HepG2 (cell line): ENCODE data around the gene SERAC1. TPM values are rescaled to one million over a fixed set of nuclear protein-coding genes. Genes with fewer than 3 reads are reported as not detected.

Experiments used
- ATAC-seq: fragments of 200-7000 bp; cut with Tn5 transposase; 3 replicates; pipeline ENCODE4 v1.9.1; 2020; ENCODE audit warnings: mild to moderate bottlenecking, moderate library complexity
- BruUV-seq: library from RNA; stranded (reverse); fragments of 400-500 nt; replicated peaks from 2 replicates; lab custom pipeline; 2021; lab: Mats Ljungman, UMichigan
- CTCF ChIA-PET: fragments of 300-600 bp; formaldehyde crosslinking; extraction: SDS; loops from one replicate; lab custom pipeline; 2021; ENCODE audit warnings: low total read pairs, inconsistent platforms, low intra/inter-chr PET ratio; lab: Yijun Ruan, JAX
- POLR2A ChIA-PET: fragments of 350-600 bp; sonication (Branson Sonifier 250); formaldehyde crosslinking; loops from one replicate; lab custom pipeline; 2020; ENCODE audit warnings: antibody characterized with exemption, inconsistent platforms; lab: Yijun Ruan, JAX
- DNase-seq: peaks from one replicate; pipeline ENCODE4 v3.0.0-alpha.2; 2015; ENCODE audit warnings: low spot score
- FAIRE-seq: peaks from 3 replicates; lab custom pipeline; 2011; peaks lifted over from hg19 to GRCh38; lab: Jason Lieb, UNC
- H2AFZ ChIP-seq: one replicate; pipeline ENCODE4 v1.6.1; 2011; ENCODE audit warnings: low read length, inconsistent platforms
- H3K27ac ChIP-seq: fragments of 300-600 bp; 3 replicates; pipeline ENCODE4 v1.8.0; 2011; ENCODE audit warnings: mixed run types, mild to moderate bottlenecking, mixed read lengths, low read length, inconsistent platforms; ENCODE audit not compliant: insufficient read depth; ENCODE audit errors: extremely low read length
- H3K27me3 ChIP-seq, 2 experiments: fragments of 200-600 bp in 1 of 2; 2 replicates in 1 of 2; 3 replicates in 1 of 2; pipeline versions ENCODE4 v1.6.0 to v1.8.0; 2011; ENCODE audit warnings: low read length in 2 of 2, mild to moderate bottlenecking in 2 of 2, moderate library complexity in 2 of 2, inconsistent platforms in 1 of 2; ENCODE audit not compliant: insufficient read depth in 2 of 2, control insufficient read depth in 1 of 2
- H3K36me3 ChIP-seq, 2 experiments: fragments of 200-600 bp in 1 of 2; replicated peaks in 1 of 2; 2 replicates in 1 of 2; 3 replicates in 1 of 2; pipeline versions ENCODE4 v1.5.1 to v1.8.0; 2011; ENCODE audit warnings: low read length in 2 of 2, inconsistent platforms in 1 of 2; ENCODE audit not compliant: insufficient read depth in 2 of 2, control insufficient read depth in 1 of 2
- H3K4me1 ChIP-seq: 2 replicates; pipeline ENCODE4 v1.5.1; 2012; ENCODE audit warnings: low read length, inconsistent platforms; ENCODE audit not compliant: insufficient read depth
- H3K4me2 ChIP-seq: 2 replicates; pipeline ENCODE4 v1.6.0; 2011; ENCODE audit warnings: low read depth, low read length, inconsistent platforms
- H3K4me3 ChIP-seq, 3 experiments: fragments of 200-600 bp in 1 of 3; sonication (generic), shearing (Covaris generic) in 1 of 3; replicated peaks in 1 of 3; 2 replicates each; pipeline ENCODE4 v1.5.1; 2011 to 2016; ENCODE audit warnings: low read length in 3 of 3, inconsistent platforms in 2 of 3, low read depth in 2 of 3, mild to moderate bottlenecking in 2 of 3, control low read depth in 1 of 3, mixed read lengths in 1 of 3; ENCODE audit not compliant: insufficient read depth in 1 of 3
- H3K79me2 ChIP-seq: one replicate; pipeline ENCODE4 v1.6.1; 2011; ENCODE audit warnings: low read length, inconsistent platforms; ENCODE audit not compliant: insufficient read depth
- H3K9ac ChIP-seq: 2 replicates; pipeline ENCODE4 v1.6.0; 2011; ENCODE audit warnings: mild to moderate bottlenecking, low read depth, low read length, inconsistent platforms; ENCODE audit not compliant: insufficient read depth
- H3K9me3 ChIP-seq: 2 replicates; pipeline ENCODE4 v1.5.1; 2012; ENCODE audit warnings: mild to moderate bottlenecking, low read length
- H4K20me1 ChIP-seq: 2 replicates; pipeline ENCODE4 v1.6.0; 2011; ENCODE audit warnings: inconsistent platforms, mild to moderate bottlenecking, low read length, moderate library complexity; ENCODE audit not compliant: insufficient read depth
- AGO2 ChIP-seq: fragments of 200-400 bp; formaldehyde crosslinking; optimal IDR thresholded peaks from 2 replicates; pipeline ENCODE3; 2017; ENCODE audit warnings: mild to moderate bottlenecking, low read depth, low read length, moderate library complexity
- CENPT ChIP-seq: sonication (generic); formaldehyde crosslinking; IDR thresholded peaks from 2 replicates; pipeline ENCODE4 v1.8.0; 2022; ENCODE audit warnings: low read depth, mild to moderate bottlenecking, moderate library complexity, missing genetic modification reagents
- HIC2 ChIP-seq: sonication (generic); formaldehyde crosslinking; IDR thresholded peaks from 2 replicates; pipeline ENCODE4 v1.9.0; 2022; ENCODE audit warnings: low read depth, missing genetic modification reagents
- IRF1 ChIP-seq: sonication (generic); formaldehyde crosslinking; IDR thresholded peaks from 2 replicates; pipeline ENCODE4 v1.4.0; 2020; ENCODE audit warnings: low read depth, mild to moderate bottlenecking, missing genetic modification reagents
- MTERF4 ChIP-seq: sonication (generic); formaldehyde crosslinking; IDR thresholded peaks from 2 replicates; pipeline ENCODE4 v1.8.0; 2023; ENCODE audit warnings: mild to moderate bottlenecking, missing genetic modification reagents
- SAFB2 ChIP-seq: sonication (generic); formaldehyde crosslinking; IDR thresholded peaks from 2 replicates; pipeline ENCODE4 v1.5.1; 2020; ENCODE audit warnings: missing genetic modification reagents, low read depth, mild to moderate bottlenecking, borderline replicate concordance
- SMYD3 ChIP-seq: sonication (generic); formaldehyde crosslinking; IDR thresholded peaks from 2 replicates; pipeline ENCODE4 v1.8.1; 2023; ENCODE audit warnings: mild to moderate bottlenecking, missing genetic modification reagents
- TCF7L2 ChIP-seq: IDR thresholded peaks from 2 replicates; pipeline ENCODE4 v1.6.1; 2011; ENCODE audit warnings: mild to moderate bottlenecking, low read depth, low read length, moderate library complexity
- TFDP1 ChIP-seq: IDR thresholded peaks from 2 replicates; pipeline ENCODE4 v1.6.1; 2016; ENCODE audit warnings: missing compliant biosample characterization, missing genetic modification reagents, borderline replicate concordance
- ZNF569 ChIP-seq: sonication (generic); formaldehyde crosslinking; IDR thresholded peaks from 2 replicates; pipeline ENCODE4 v1.5.0; 2020; ENCODE audit warnings: mild to moderate bottlenecking, missing genetic modification reagents, moderate library complexity, borderline replicate concordance
- WGBS: methylation state at CpG from one replicate; pipeline ENCODE4 v1.1.6; 2017; ENCODE audit warnings: low lambda C conversion rate; 5-methylcytosine and 5-hydroxymethylcytosine counted together
- in situ Hi-C: cut with HindIII; loops from 2 replicates; pipeline ENCODE4 v1.10.0; 2017; ENCODE audit warnings: low pct_unique_long_range_greater_than_20kb; ENCODE audit not compliant: extremely low pct_ligation_motif_present
- intact Hi-C: fragments of 100-400 bp; cut with micrococcal nuclease; formaldehyde crosslinking; loops from one replicate; pipeline ENCODE4 v1.10.0; 2022; ENCODE audit not compliant: unreplicated experiment
- polyA plus RNA-seq, 8 experiments: library from polyadenylated mRNA; depleted of rRNA in 3 of 8; stranded (reverse) in 7 of 8; unstranded in 1 of 8; fragments of >200 nt; fragmentation: Illumina TruSeq in 4 of 8; extraction: Trizol in 4 of 8; gene quantifications; 2 replicates each; pipeline versions ENCODE4 v1.2.1 to v1.2.3, GENCODE V29; 2011 to 2016; ENCODE audit warnings: low read depth in 4 of 8, missing spikeins in 1 of 8, mixed read lengths in 1 of 8; ENCODE audit not compliant: insufficient read depth in 1 of 8
- total RNA-seq, 5 experiments: library from RNA; depleted of rRNA; stranded (reverse); fragments of >200 nt; fragmentation: Illumina TruSeq; extraction: Trizol; gene quantifications; 2 replicates each; pipeline ENCODE4 v1.2.3, GENCODE V29; 2016; ENCODE audit warnings: low read depth in 1 of 5

SERAC1 gene
- total and polyA plus RNA-seq, 2 of the 13 experiments (the other 11 are each of a cell fraction or from before 2014, with no cell fraction given) = 4.5 to 8.1 TPM

GRCh38 chr6:158072083-158072721, 95.9 kb downstream of the SERAC1 start (continued):
- no peak for TF ChIP-seq CENPT (CRISPR knock-in tag)
- no peak for TF ChIP-seq TCF7L2

- Histone ChIP-seq H3K79me2 (no peaks in the 10 kb centered on the region), H4K20me1 (no peaks in the 10 kb centered on the region), H2AFZ (no peak overlapping the region), H3K4me1 (peaks cover 37% of the 10 kb centered on the region), H3K27ac (peak overlapping the region; percentile 16), H3K9me3 (no peaks in the 10 kb centered on the region), H3K4me2 (no peak overlapping the region), H3K27me3 (no peaks in the 10 kb centered on the region), H3K9ac (no peak overlapping the region), H3K36me3 (peaks cover 50 to 82% of the 10 kb centered on the region in 2 experiments), H3K4me3 (no peak overlapping the region)
- POLR2A ChIA-PET = interaction anchor here (0.9 to 3.1 kb wide), 8 partner anchors 56 to 117 kb away, joined by 3 to 16 read pairs (median 4); partner anchors contain the start of gene SYNJ2
- FAIRE-seq (no peak), ATAC-seq (peak; percentile 60), DNase-seq (no peak)
- CTCF ChIA-PET = interaction anchor here (0.9 to 2.8 kb wide), 5 partner anchors 89 to 134 kb away, joined by 3 to 19 read pairs (median 4); partner anchors contain the start of gene SYNJ2
- in situ Hi-C loops = loop anchor here (5.0 kb wide), 1 partner anchor 89 kb away; the partner anchor contains the start of gene SYNJ2
- intact Hi-C loops = loop anchor here (1.0 to 10.0 kb wide), 5 partner anchors 37 to 117 kb away; partner anchors contain the start of gene SYNJ2
- 90% methylated on average over 28 of the region's 34 CpGs for WGBS
- no TSS peak for BruUV-seq
- TF ChIP-seq SAFB2 (CRISPR knock-in tag) = 0 out of 2 replicates have a peak, but pooled peaks have one; percentile 9
- no peak for TF ChIP-seq MTERF4 (CRISPR knock-in tag)
- TF ChIP-seq HIC2 (CRISPR knock-in tag) = no peak
- TF ChIP-seq AGO2 = peak; percentile 76
- no peak for TF ChIP-seq ZNF569
- no peak for TF ChIP-seq IRF1 (CRISPR knock-in tag)
- no peak for TF ChIP-seq SMYD3
- no peak for TF ChIP-seq TFDP1 (CRISPR knock-in tag)
Observed at GRCh38 chr6:158071121-158072082, 96.7 kb downstream of the SERAC1 start.
